Measurements from ENCODE around the gene FBXO24.
A peak's percentile ranks its signal among the peaks of the same experiment; 100 is the strongest.
"Not testable (repeated sequence)": the region's sequence is repeated elsewhere in the genome, so short reads cannot be mapped to it uniquely, and the experiment has no call there.

Gene FBXO24

DNA sequence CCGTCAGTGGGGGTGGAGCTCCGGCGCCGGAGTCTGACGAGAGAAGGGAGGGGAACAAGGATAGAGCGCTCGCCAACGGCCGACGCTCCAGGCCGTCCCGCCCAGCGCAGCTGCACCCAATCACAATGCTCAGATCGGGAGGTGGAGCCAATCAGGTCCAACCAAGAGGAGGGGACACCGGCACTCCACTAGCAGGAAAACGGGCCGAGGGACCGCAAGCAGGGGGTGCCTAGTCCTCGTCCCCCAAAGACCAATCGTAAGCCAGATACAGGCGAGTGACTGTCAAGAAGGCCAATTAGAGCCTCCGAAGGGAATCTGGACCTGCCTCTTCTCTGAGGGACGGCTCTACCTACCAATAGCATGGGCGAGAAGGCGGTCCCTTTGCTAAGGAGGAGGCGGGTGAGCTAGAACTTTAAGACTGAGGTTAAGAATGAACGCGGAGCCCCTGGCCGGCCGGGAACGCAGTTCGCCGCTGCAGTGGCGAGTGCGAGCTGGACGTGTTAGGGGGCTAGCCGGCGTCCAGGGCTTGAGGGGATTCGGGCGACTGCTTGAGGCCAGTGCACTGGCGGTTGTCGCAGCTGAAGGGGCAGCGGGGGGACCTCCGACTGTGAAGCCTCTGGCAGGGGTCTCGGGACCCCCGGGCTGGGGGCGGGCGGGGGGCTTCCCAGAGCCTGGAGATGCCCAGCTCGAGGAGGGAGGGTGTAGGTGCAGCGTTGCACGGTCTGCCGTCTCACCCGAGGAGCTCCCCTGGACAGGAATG lies at the start of gene FBXO24:
TSS of gene FBXO24 (plus strand) at position 63 of the 760 bp plus-strand sequence. CDS start at position 361, 298 bp downstream.
- peak; percentile 100 for DNase-seq

GRCh38 chr7:100536695-100537094 lies 49.4 kb upstream of the FBXO24 start:
- DNase-seq, result not testable (repeated sequence)

DNA sequence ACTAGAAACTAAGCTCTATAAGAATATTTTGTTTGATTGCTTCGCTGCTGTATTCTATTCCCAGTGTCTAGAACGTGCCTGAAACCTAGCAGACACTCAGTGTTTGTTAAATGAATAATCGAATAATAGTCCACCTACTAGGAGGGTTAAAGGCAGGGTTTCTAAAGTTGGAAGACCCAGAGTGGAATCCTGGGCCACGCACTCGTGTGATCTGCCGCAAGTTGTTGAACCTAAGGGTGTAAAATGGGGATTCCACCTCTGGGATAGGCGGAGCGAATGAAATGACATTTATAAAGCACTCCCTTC lies 47.8 kb upstream of the FBXO24 start:
- no peak for DNase-seq

GRCh38 chr7:100538654-100539435 lies 47.3 kb upstream of the FBXO24 start, which contains the start of gene AGFG2:
TSS of gene AGFG2 (plus strand) at chr7:100539203. CDS start at chr7:100539347, 144 bp downstream.
- peak; percentile 100 for DNase-seq

DNA sequence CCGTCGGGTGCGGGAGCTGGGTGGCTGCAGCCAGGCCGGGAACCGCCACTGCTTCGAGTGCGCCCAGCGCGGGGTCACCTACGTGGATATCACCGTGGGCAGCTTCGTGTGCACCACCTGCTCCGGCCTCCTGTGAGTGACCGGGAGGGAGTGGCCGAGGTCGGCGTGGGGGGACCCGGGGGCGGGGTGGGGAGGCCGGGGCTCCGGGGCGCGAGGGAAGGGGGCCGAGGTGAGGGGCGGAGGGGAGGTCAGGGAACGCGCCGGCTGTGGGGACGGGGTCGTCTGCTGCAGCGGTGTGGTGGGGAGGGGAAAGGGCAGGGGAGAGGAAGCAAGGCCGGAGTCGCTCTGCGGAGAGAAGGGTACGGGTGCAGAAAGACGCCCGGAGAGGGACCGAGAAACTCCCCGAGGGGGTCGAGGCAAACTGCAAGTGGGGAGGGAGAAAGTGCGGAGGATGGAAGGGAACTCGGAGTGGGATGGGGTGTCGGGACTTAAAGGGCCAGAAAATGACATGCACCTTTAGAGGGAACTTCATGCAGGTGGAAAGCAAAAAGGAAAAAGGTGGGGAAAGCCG lies 46.6 kb upstream of the FBXO24 start:
- no peak for DNase-seq

- DNase-seq, result no peak
Observed at GRCh38 chr7:100540073-100540723, 45.9 kb upstream of the FBXO24 start.

DNA sequence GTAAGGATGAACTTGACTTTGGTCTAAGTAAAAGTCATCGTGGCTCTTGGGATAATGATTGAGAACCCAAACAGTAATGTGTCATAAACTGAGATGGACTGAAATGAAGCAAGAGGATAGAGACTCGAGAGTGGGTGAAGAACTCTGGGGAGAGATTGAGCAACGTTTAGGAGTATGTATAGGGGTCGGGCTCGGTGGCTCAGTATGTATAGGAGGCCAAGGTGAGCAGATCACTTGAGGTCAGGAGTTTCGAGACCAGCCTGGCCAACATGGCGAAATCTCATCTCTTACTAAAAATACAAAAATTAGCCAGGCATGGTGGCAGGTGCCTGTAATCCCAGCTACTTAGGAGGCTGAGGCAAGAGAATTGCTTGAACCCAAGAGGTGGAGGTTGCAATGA lies 44.8 kb upstream of the FBXO24 start:
- not testable (repeated sequence) for DNase-seq

- no peak for DNase-seq
Observed at GRCh38 chr7:100543586-100543985, 42.5 kb upstream of the FBXO24 start.

- DNase-seq, result no peak
Observed at GRCh38 chr7:100544386-100544785, 41.7 kb upstream of the FBXO24 start.

GRCh38 chr7:100544967-100545359 lies 41.2 kb upstream of the FBXO24 start:
- no peak for DNase-seq

DNA sequence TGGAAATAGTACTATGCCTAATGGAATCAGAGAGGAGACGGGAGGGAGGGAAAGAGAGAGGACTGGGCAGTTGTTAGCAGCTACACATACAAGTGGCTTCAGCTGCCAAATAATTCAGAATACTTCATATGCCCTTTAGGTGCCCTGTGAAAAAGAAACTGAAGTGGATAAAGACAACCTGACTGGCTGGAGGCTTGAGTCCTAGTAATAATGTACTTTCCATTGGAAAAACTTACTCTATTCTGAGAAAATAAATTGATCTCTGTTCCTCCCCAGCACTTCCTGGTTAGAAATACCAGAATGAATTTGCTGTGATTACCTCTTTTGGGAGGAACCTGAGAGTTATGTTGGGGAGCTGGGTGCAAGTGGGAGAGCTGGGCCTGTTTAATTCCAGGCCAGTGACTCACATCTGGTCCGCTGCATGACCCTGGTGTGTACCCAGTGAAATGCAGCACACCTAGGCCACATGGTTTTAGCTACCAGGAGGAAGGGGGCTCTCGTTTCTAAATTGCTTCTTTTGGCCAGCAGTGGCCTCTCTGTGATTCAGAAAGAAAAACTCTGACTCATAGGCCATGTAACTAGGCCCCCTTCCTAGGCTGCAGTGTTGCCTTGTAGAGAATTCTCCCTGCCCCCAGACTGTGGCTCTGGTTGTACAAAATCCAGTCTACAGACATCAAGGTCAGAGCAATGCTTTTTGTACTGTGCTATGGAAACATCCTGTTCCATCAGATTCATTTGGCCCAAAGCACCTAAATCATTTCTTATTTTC lies 40.6 kb upstream of the FBXO24 start:
- DNase-seq, result peak; percentile 92

DNA sequence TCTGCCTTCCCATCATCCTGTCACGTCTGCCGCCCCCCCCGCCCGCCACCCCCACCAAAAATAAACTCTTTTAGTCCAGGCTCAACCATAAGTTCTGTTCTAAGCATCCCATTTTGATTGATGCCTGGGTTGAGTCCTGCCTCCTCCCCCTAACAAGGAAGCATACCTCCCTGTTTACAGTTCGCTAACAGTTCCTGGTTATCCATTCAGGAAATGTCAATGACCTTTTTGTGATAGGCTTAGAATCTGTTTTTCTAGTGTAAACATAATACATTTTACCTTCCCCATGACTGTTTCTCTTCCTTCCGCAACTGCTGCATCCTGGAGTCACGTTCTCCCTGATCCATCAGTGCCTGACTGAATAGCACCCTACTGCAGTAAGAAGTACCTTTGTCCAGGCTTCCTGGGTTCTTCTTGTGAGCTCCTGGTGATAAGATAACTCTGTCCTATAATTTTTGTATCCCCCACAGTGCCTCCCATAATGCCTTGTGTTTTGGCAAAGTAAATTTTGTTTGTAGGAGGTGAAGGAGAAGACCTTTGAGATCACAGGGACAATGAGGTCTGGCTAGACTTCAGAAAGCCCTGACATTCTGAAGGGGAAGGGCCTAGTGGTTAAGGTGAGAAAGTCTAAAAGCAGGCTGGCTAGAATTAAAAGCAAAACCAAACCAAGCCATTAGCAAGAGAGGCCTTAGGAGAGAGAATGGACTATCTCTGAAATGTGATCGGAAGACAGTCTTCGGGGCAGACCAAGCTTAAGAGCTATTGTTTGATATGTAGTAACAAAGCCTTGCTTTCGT lies 39.8 kb upstream of the FBXO24 start:
- peak; percentile 70 for DNase-seq

- DNase-seq, result no peak
Observed at GRCh38 chr7:100546926-100547800, 39.0 kb upstream of the FBXO24 start.

- DNase-seq, result no peak
Observed at GRCh38 chr7:100547872-100548271, 38.3 kb upstream of the FBXO24 start.

GRCh38 chr7:100548446-100548845 lies 37.7 kb upstream of the FBXO24 start:
- not testable (repeated sequence) for DNase-seq

DNA sequence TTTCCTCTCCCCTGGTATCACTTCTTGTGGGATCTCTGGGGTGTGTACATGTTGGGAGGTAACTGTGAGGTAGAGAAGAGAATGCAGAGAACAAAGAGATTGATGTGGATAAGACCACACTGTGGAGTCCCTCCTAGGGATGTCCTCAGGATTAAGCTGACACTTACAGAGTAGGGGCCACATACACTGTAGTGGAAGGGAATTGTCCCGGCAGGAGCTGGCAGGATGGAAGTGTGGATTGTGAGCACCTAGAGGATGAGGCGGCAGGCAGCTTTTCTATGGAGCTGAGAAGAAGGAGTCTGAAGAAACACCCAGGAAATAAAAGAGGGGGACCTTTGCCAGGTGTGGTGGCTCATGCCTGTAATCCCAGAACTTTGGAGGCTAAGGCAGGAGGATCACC lies 33.6 kb upstream of the FBXO24 start:
- no peak for DNase-seq

- no peak for DNase-seq
Observed at GRCh38 chr7:100553032-100553431, 33.1 kb upstream of the FBXO24 start.

DNA sequence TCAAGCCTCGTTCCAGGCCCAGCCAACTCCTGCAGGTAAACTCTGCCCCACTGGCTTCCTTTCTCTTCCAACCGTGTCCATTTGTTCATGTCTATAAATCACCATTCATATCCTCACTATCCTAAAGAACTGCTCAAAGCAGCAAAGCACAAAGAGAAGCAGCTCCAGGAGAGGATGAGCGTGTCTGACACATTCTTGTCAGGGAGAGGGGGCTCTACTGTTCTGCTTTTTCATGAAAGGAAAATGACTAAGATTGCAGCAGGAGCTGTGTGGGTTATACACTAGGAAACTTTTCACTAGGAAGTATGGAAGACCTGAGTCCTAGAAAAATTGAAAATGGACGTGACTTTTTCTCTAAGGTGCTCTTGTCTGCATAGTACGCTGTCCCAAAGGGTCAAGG lies 30.4 kb upstream of the FBXO24 start:
- DNase-seq, result no peak

- DNase-seq, result no peak
Observed at GRCh38 chr7:100556541-100556940, 29.6 kb upstream of the FBXO24 start.

DNA sequence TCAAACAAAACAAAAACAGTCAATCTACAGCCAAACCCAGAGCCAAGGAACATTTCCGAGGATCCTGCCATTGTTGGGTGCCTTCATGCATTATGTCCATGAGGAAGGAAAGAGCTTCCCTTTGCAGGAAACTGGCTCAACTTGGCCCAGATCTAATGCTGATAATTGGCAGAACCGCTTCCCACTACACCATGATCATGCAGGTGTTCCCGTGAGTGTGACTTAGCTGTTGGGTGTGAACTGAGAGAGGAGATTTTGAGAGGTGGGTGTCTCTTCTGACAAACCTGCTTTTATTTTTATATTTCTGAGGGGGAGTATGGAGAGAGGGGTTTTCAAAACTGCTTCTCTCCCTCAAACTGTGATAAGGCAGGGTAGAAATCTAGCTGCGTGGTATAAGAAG lies 27.0 kb upstream of the FBXO24 start:
- DNase-seq, result no peak

Data from activated CD4-positive, alpha-beta T cell treated with anti-CD3 and anti-CD28 coated beads, Interleukin-2, amount 50 U/mL, for 16 hours (primary cell).